WTC11 (cell line): ENCODE measurements around the gene CARD14. TPM values are rescaled to one million over a fixed set of nuclear protein-coding genes. Genes with fewer than 3 reads are reported as not detected.

Source experiments
- ATAC-seq: fragments of 200-7000 bp; cut with Tn5 transposase; 2 replicates; pipeline ENCODE4 v1.10.0; 2021; ENCODE audit warnings: mild to moderate bottlenecking, moderate library complexity
- CTCF ChIA-PET: fragments of 300-600 bp; sonication (Branson Sonifier 250); formaldehyde crosslinking; loops from one replicate; lab custom pipeline; 2021; ENCODE audit warnings: antibody characterized with exemption; lab: Charles Lee
- POLR2A ChIA-PET: fragments of 350-600 bp; sonication (Branson Sonifier 250); formaldehyde crosslinking; loops from one replicate; lab custom pipeline; 2021; ENCODE audit warnings: antibody characterized with exemption; lab: Charles Lee
- DNase-seq: peaks from one replicate; pipeline ENCODE4 v3.0.0; 2021; ENCODE audit warnings: low spot score
- H3K27ac Mint-ChIP-seq: 2 replicates; pipeline ENCODE4 v1.8.0; 2021; ENCODE audit warnings: mixed read lengths
- H3K27me3 Mint-ChIP-seq: 2 replicates; pipeline ENCODE4 v1.8.0; 2021; ENCODE audit warnings: low read depth, mild to moderate bottlenecking, moderate library complexity, mixed read lengths
- H3K36me3 Mint-ChIP-seq: 2 replicates; pipeline ENCODE4 v1.8.0; 2021; ENCODE audit warnings: mixed read lengths
- H3K4me1 Mint-ChIP-seq: 2 replicates; pipeline ENCODE4 v1.8.0; 2022; ENCODE audit warnings: mixed read lengths
- H3K4me3 Mint-ChIP-seq: 2 replicates; pipeline ENCODE4 v1.8.0; 2021; ENCODE audit warnings: mild to moderate bottlenecking, moderate library complexity, mixed read lengths
- H3K9me3 Mint-ChIP-seq: 2 replicates; pipeline ENCODE4 v1.8.0; 2021; ENCODE audit warnings: mixed read lengths
- EMX1 ChIP-seq: fragments of 250-450 bp; sonication (Bioruptor Pico); IDR thresholded peaks from 2 replicates; pipeline ENCODE4 v1.8.0; 2021; ENCODE audit warnings: mild to moderate bottlenecking
- ESRRA ChIP-seq: sonication (generic); formaldehyde crosslinking; IDR thresholded peaks from 2 replicates; pipeline ENCODE4 v1.8.1; 2022; ENCODE audit warnings: mild to moderate bottlenecking, missing genetic modification reagents, borderline replicate concordance
- ETV6 ChIP-seq: sonication (generic); formaldehyde crosslinking; IDR thresholded peaks from 2 replicates; pipeline ENCODE4 v1.8.1; 2022; ENCODE audit warnings: mild to moderate bottlenecking, missing genetic modification reagents
- FOXJ3 ChIP-seq: sonication (generic); formaldehyde crosslinking; IDR thresholded peaks from 2 replicates; pipeline ENCODE4 v1.9.0; 2021; ENCODE audit warnings: missing genetic modification reagents, mild to moderate bottlenecking, borderline replicate concordance
- GRHL2 ChIP-seq: fragments of 250-450 bp; sonication (Bioruptor Pico); IDR thresholded peaks from 2 replicates; pipeline ENCODE4 v1.8.0; 2022; ENCODE audit warnings: mild to moderate bottlenecking, moderate library complexity; ENCODE audit not compliant: insufficient replicate concordance, severe bottlenecking
- HMGA2 ChIP-seq: fragments of 250-450 bp; sonication (Bioruptor Pico); IDR thresholded peaks from 2 replicates; pipeline ENCODE4 v1.4.0; 2021; ENCODE audit warnings: mild to moderate bottlenecking, moderate library complexity
- MAX ChIP-seq: sonication (generic); formaldehyde crosslinking; IDR thresholded peaks from 2 replicates; pipeline ENCODE4 v1.8.0; 2022; ENCODE audit warnings: mild to moderate bottlenecking, missing genetic modification reagents
- NFATC4 ChIP-seq: fragments of 250-450 bp; sonication (Bioruptor Pico); IDR thresholded peaks from 2 replicates; pipeline ENCODE4 v1.9.0; 2021; ENCODE audit warnings: mild to moderate bottlenecking
- NR1H2 ChIP-seq: sonication (generic); formaldehyde crosslinking; IDR thresholded peaks from 2 replicates; pipeline ENCODE4 v1.9.0; 2021; ENCODE audit warnings: mild to moderate bottlenecking, moderate library complexity, missing genetic modification reagents
- PREB ChIP-seq: sonication (generic); formaldehyde crosslinking; IDR thresholded peaks from 2 replicates; pipeline ENCODE4 v1.8.1; 2022; ENCODE audit warnings: mild to moderate bottlenecking, missing genetic modification reagents, moderate library complexity, borderline replicate concordance
- PRRX2 ChIP-seq: fragments of 250-450 bp; sonication (Bioruptor Pico); IDR thresholded peaks from 2 replicates; pipeline ENCODE4 v1.8.0; 2021; ENCODE audit warnings: mild to moderate bottlenecking
- RELA ChIP-seq: sonication (generic); formaldehyde crosslinking; IDR thresholded peaks from 2 replicates; pipeline ENCODE4 v1.8.1; 2022; ENCODE audit warnings: missing genetic modification reagents, mild to moderate bottlenecking, borderline replicate concordance
- RORB ChIP-seq: fragments of 250-450 bp; sonication (Bioruptor Pico); IDR thresholded peaks from 2 replicates; pipeline ENCODE4 v1.9.0; 2021; ENCODE audit warnings: mild to moderate bottlenecking
- SOX15 ChIP-seq: fragments of 250-450 bp; sonication (Bioruptor Pico); IDR thresholded peaks from 2 replicates; pipeline ENCODE4 v1.9.0; 2021; ENCODE audit warnings: mild to moderate bottlenecking
- TP53 ChIP-seq: sonication (generic); formaldehyde crosslinking; IDR thresholded peaks from 2 replicates; pipeline ENCODE4 v1.8.1; 2023; ENCODE audit warnings: mild to moderate bottlenecking, missing genetic modification reagents
- USF1 ChIP-seq: sonication (generic); formaldehyde crosslinking; IDR thresholded peaks from 2 replicates; pipeline ENCODE4 v1.8.0; 2022; ENCODE audit warnings: mild to moderate bottlenecking, missing genetic modification reagents
- ZMAT4 ChIP-seq: fragments of 250-450 bp; sonication (Bioruptor Pico); IDR thresholded peaks from 2 replicates; pipeline ENCODE4 v1.9.0; 2021; ENCODE audit warnings: mild to moderate bottlenecking
- ZNF219 ChIP-seq: sonication (generic); formaldehyde crosslinking; IDR thresholded peaks from 2 replicates; pipeline ENCODE4 v1.8.0; 2023; ENCODE audit warnings: missing genetic modification reagents, mild to moderate bottlenecking, borderline replicate concordance
- ZNF263 ChIP-seq: sonication (generic); formaldehyde crosslinking; IDR thresholded peaks from 2 replicates; pipeline ENCODE4 v1.8.1; 2022; ENCODE audit warnings: low read depth, mild to moderate bottlenecking, moderate library complexity, missing genetic modification reagents
- ZNF423 ChIP-seq: fragments of 250-450 bp; sonication (Bioruptor Pico); IDR thresholded peaks from 2 replicates; pipeline ENCODE4 v2.1.2; 2022; ENCODE audit warnings: mild to moderate bottlenecking, moderate library complexity
- ZNF532 ChIP-seq: fragments of 250-450 bp; sonication (Bioruptor Pico); IDR thresholded peaks from 2 replicates; pipeline ENCODE4 v1.9.0; 2021; ENCODE audit warnings: mild to moderate bottlenecking, borderline replicate concordance
- total RNA-seq: library from RNA; stranded (reverse); gene quantifications from 3 replicates; pipeline ENCODE4 v1.2.3, GENCODE V29; 2021
- TF ChIP-seq, protein P1 (sequence below): sonication (generic); formaldehyde crosslinking; conservative IDR thresholded peaks from 2 replicates; pipeline ENCODE4 v1.8.1; 2022; ENCODE audit warnings: mild to moderate bottlenecking, missing genetic modification reagents
- TF ChIP-seq, protein P2 (sequence below): sonication (generic); formaldehyde crosslinking; IDR thresholded peaks from 2 replicates; pipeline ENCODE4 v1.8.1; 2023; ENCODE audit warnings: mild to moderate bottlenecking, missing genetic modification reagents, moderate library complexity
- TF ChIP-seq, protein P3 (sequence below): sonication (generic); formaldehyde crosslinking; IDR thresholded peaks from 2 replicates; pipeline ENCODE4 v1.8.0; 2022; ENCODE audit warnings: missing genetic modification reagents
- TF ChIP-seq, protein P4 (sequence below): sonication (generic); formaldehyde crosslinking; IDR thresholded peaks from 2 replicates; pipeline ENCODE4 v1.8.1; 2022; ENCODE audit warnings: low read depth, mild to moderate bottlenecking, moderate library complexity, missing genetic modification reagents, borderline replicate concordance

Gene CARD14
- total RNA-seq, 1 experiment from 2014 or later, result 0.83 TPM

DNA sequence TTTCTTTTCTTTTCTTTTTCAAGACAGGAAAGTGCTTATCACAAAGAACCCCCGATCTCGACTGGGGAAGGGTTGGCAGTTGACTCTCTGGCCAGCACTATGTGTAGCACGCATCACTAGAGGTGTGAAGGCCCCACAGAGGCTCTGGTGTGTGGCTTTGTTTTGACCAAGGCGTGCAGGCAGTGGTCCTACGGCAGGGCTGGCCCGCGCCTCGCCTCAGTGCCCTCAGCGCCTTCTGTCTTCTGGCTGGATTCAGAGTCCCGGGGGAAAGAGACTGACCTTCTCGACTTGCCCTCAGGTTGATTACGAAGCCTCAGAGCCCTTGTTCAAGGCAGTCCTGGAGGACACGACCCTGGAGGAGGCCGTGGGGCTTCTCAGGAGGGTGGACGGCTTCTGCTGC, 31.6 kb downstream of the CARD14 start:
- peaks cover 5% of the 10 kb centered on the region for H3K36me3 Mint-ChIP-seq
- H3K4me3 Mint-ChIP-seq, result no peak overlapping the region
- ChIA-PET CTCF (no interaction called here), POLR2A (no interaction called here)
- no peak overlapping the region for H3K27ac Mint-ChIP-seq
- peaks cover 7% of the 10 kb centered on the region for H3K4me1 Mint-ChIP-seq
- TF ChIP-seq, protein P1, sequence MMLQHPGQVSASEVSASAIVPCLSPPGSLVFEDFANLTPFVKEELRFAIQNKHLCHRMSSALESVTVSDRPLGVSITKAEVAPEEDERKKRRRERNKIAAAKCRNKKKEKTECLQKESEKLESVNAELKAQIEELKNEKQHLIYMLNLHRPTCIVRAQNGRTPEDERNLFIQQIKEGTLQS (CRISPR knock-in tag), result no peak
- TF ChIP-seq ZMAT4 (CRISPR knock-in tag) (no peak), RORB (no peak), EMX1 (CRISPR knock-in tag) (no peak), USF1 (CRISPR knock-in tag) (no peak), SOX15 (no peak), MAX (CRISPR knock-in tag) (no peak), GRHL2 (CRISPR knock-in tag) (no peak), ESRRA (CRISPR knock-in tag) (no peak), ZNF423 (no peak), FOXJ3 (no peak), PRRX2 (no peak), ETV6 (CRISPR knock-in tag) (no peak), PREB (CRISPR knock-in tag) (no peak), HMGA2 (CRISPR knock-in tag) (no peak), TP53 (no peak), NR1H2 (CRISPR knock-in tag) (no peak)
- TF ChIP-seq, protein P2, sequence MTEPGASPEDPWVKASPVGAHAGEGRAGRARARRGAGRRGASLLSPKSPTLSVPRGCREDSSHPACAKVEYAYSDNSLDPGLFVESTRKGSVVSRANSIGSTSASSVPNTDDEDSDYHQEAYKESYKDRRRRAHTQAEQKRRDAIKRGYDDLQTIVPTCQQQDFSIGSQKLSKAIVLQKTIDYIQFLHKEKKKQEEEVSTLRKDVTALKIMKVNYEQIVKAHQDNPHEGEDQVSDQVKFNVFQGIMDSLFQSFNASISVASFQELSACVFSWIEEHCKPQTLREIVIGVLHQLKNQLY (CRISPR knock-in tag), result no peak
- TF ChIP-seq, protein P3, sequence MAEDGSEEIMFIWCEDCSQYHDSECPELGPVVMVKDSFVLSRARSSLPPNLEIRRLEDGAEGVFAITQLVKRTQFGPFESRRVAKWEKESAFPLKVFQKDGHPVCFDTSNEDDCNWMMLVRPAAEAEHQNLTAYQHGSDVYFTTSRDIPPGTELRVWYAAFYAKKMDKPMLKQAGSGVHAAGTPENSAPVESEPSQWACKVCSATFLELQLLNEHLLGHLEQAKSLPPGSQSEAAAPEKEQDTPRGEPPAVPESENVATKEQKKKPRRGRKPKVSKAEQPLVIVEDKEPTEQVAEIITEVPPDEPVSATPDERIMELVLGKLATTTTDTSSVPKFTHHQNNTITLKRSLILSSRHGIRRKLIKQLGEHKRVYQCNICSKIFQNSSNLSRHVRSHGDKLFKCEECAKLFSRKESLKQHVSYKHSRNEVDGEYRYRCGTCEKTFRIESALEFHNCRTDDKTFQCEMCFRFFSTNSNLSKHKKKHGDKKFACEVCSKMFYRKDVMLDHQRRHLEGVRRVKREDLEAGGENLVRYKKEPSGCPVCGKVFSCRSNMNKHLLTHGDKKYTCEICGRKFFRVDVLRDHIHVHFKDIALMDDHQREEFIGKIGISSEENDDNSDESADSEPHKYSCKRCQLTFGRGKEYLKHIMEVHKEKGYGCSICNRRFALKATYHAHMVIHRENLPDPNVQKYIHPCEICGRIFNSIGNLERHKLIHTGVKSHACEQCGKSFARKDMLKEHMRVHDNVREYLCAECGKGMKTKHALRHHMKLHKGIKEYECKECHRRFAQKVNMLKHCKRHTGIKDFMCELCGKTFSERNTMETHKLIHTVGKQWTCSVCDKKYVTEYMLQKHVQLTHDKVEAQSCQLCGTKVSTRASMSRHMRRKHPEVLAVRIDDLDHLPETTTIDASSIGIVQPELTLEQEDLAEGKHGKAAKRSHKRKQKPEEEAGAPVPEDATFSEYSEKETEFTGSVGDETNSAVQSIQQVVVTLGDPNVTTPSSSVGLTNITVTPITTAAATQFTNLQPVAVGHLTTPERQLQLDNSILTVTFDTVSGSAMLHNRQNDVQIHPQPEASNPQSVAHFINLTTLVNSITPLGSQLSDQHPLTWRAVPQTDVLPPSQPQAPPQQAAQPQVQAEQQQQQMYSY (CRISPR knock-in tag), result no peak
- ATAC-seq (no peak), DNase-seq (no peak)
- no peaks in the 10 kb centered on the region for H3K9me3 Mint-ChIP-seq
- H3K27me3 Mint-ChIP-seq, result no peaks in the 10 kb centered on the region

DNA sequence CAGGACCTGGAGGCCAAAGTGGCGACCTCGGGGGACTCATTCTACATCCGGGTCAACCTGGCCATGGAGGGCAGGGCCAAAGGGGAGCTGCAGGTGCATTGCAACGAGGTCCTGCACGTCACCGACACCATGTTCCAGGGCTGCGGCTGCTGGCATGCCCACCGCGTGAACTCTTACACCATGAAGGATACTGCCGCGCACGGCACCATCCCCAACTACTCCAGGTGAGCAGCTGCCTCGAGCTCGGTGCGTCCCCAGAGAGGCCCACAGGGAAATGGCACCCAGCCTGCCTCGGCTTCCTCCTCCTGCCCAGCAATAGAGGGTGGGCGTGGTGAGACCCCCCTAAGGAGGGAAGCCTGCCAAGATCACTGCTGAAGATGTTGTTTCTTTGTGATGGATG, 32.4 kb downstream of the CARD14 start:
- ChIA-PET POLR2A (no interaction called here), CTCF (interaction anchor here (1.3 to 2.1 kb wide), 2 partner anchors 101 to 159 kb away, joined by 3 to 10 read pairs; partner anchors contain the start of gene GAA)
- Mint-ChIP-seq H3K4me1 (peaks cover 7% of the 10 kb centered on the region), H3K27me3 (no peaks in the 10 kb centered on the region), H3K36me3 (peaks cover 5% of the 10 kb centered on the region), H3K4me3 (no peak overlapping the region), H3K27ac (no peak overlapping the region), H3K9me3 (no peaks in the 10 kb centered on the region)
- DNase-seq (no peak), ATAC-seq (no peak)
- TF ChIP-seq, protein P4, sequence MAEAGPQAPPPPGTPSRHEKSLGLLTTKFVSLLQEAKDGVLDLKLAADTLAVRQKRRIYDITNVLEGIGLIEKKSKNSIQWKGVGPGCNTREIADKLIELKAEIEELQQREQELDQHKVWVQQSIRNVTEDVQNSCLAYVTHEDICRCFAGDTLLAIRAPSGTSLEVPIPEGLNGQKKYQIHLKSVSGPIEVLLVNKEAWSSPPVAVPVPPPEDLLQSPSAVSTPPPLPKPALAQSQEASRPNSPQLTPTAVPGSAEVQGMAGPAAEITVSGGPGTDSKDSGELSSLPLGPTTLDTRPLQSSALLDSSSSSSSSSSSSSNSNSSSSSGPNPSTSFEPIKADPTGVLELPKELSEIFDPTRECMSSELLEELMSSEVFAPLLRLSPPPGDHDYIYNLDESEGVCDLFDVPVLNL (CRISPR knock-in tag), result no peak
- TF ChIP-seq ZNF219, result no peak
- TF ChIP-seq RELA (CRISPR knock-in tag), result no peak
- TF ChIP-seq ZNF532 (CRISPR knock-in tag), result no peak
- no peak for TF ChIP-seq HMGA2 (CRISPR knock-in tag)
- TF ChIP-seq NFATC4 (CRISPR knock-in tag), result no peak
- TF ChIP-seq PRRX2, result no peak
- no peak for TF ChIP-seq ZNF263 (CRISPR knock-in tag)
